Measurements from ENCODE around the gene PPP2R3B. TPM values are rescaled to one million over a fixed set of nuclear protein-coding genes. Genes with fewer than 3 reads are reported as not detected.

The PPP2R3B gene
- total and polyA plus RNA-seq, 2 of the 13 experiments (the other 11 are each of a cell fraction or from before 2014, with no cell fraction given): 17.0 to 21.4 TPM

GRCh38 chrX:386768-387575 lies at the start of gene PPP2R3B (continued):
- TF ChIP-seq ARID4A (CRISPR knock-in tag; IDR thresholded peaks at IDR 0.05; ENCODE audit: borderline replicate concordance) (peak; percentile 98), ZNF225 (CRISPR knock-in tag; IDR thresholded peaks at IDR 0.05) (peak; percentile 90; the same call in 1 of the 2 replicates), HCFC1 (IDR thresholded peaks at IDR 0.05; ENCODE audit: low read depth, low read length) (peak; percentile 73), ZNF781 (CRISPR knock-in tag; IDR thresholded peaks at IDR 0.05; ENCODE audit: borderline replicate concordance, not compliant biosample characterization) (peak; percentile 43), POLR2A (IDR thresholded peaks at IDR 0.05; ENCODE audit: insufficient read depth in 1 of 2, low read depth in 2 of 2, low read length in 2 of 2) (peak in 1 of 2 experiments; percentile 95; a peak in 2 of 4 replicates), MAF1 (CRISPR knock-in tag; IDR thresholded peaks at IDR 0.05; ENCODE audit: borderline replicate concordance) (peak; percentile 87; the same call in 1 of the 2 replicates), YY1 (IDR thresholded peaks at IDR 0.05; ENCODE audit: insufficient read depth, insufficient replicate concordance, low read depth, low read length) (peak; percentile 78), GPN1 (CRISPR knock-in tag; IDR thresholded peaks at IDR 0.05; ENCODE audit: borderline replicate concordance) (0 out of 2 replicates have a peak, but pooled peaks have one; percentile 28), ZSCAN20 (CRISPR knock-in tag; IDR thresholded peaks at IDR 0.05; ENCODE audit: borderline replicate concordance) (no peak), LCORL (IDR thresholded peaks at IDR 0.05) (no peak), LCORL (CRISPR knock-in tag; IDR thresholded peaks at IDR 0.05) (0 out of 2 replicates have a peak, but pooled peaks have one; percentile 19), ZSCAN22 (CRISPR knock-in tag; IDR thresholded peaks at IDR 0.05) (no peak), NR2F1 (CRISPR knock-in tag; IDR thresholded peaks at IDR 0.05) (no peak), ZNF546 (CRISPR knock-in tag; conservative IDR thresholded peaks at IDR 0.05) (peak; percentile 74; the same call in 1 of the 2 replicates), AHR (CRISPR knock-in tag; IDR thresholded peaks at IDR 0.05) (peak; percentile 93), ZNF543 (CRISPR knock-in tag; IDR thresholded peaks at IDR 0.05) (no peak), SP140L (CRISPR knock-in tag; IDR thresholded peaks at IDR 0.05; ENCODE audit: borderline replicate concordance) (no peak), MLX (CRISPR knock-in tag; IDR thresholded peaks at IDR 0.05) (peak; percentile 38; the same call in 1 of the 2 replicates), NKX3-1 (CRISPR knock-in tag; IDR thresholded peaks at IDR 0.05) (peak; percentile 73), ZNF598 (CRISPR knock-in tag; IDR thresholded peaks at IDR 0.05; ENCODE audit: borderline replicate concordance) (peak; percentile 91; the same call in 1 of the 2 replicates), MAX (IDR thresholded peaks at IDR 0.05) (no peak), NR0B2 (CRISPR knock-in tag; IDR thresholded peaks at IDR 0.05) (peak; percentile 95)

Data from HepG2 (cell line).